Hematopoietic multipotent progenitor cell treated with erythropoietin and hydrocortisone succinate and interleukin-3 and kit ligand, for 4 days (in vitro differentiated cells): ENCODE results near the gene LSAMP.
"Not testable (repeated sequence)": the region's sequence is repeated elsewhere in the genome, so short reads cannot be mapped to it uniquely, and the experiment has no call there.

ENCODE experiments used
- DNase-seq: peaks from one replicate; pipeline ENCODE4 v3.0.0-alpha.2; 2015

LSAMP gene

GRCh38 chr3:115861166-115861733, 584.0 kb downstream of the LSAMP start:
- no peak for DNase-seq

- no peak for DNase-seq
Observed at GRCh38 chr3:115860766-115861165, 584.5 kb downstream of the LSAMP start.

GRCh38 chr3:115859002-115859807, 586.1 kb downstream of the LSAMP start:
- DNase-seq: no peak

- no peak for DNase-seq
Observed at GRCh38 chr3:115857518-115858136, 587.7 kb downstream of the LSAMP start.

GRCh38 chr3:115855911-115856310, 589.4 kb downstream of the LSAMP start:
- DNase-seq: no peak

- no peak for DNase-seq
Observed at GRCh38 chr3:115853104-115853503, 592.2 kb downstream of the LSAMP start.

- no peak for DNase-seq
Observed at GRCh38 chr3:115852278-115852677, 593.0 kb downstream of the LSAMP start.

GRCh38 chr3:115851571-115851970, 593.7 kb downstream of the LSAMP start:
- no peak for DNase-seq

GRCh38 chr3:115848641-115849040, 596.6 kb downstream of the LSAMP start:
- no peak for DNase-seq

GRCh38 chr3:115845986-115846385, 599.3 kb downstream of the LSAMP start:
- DNase-seq: no peak

- not testable (repeated sequence) for DNase-seq
Observed at GRCh38 chr3:115844729-115845128, 600.6 kb downstream of the LSAMP start.

GRCh38 chr3:115843206-115843605, 602.1 kb downstream of the LSAMP start:
- DNase-seq: no peak

GRCh38 chr3:115839246-115839645, 606.0 kb downstream of the LSAMP start:
- DNase-seq: no peak

GRCh38 chr3:115838786-115839185, 606.5 kb downstream of the LSAMP start:
- no peak for DNase-seq

- peak; percentile 64 for DNase-seq
Observed at GRCh38 chr3:115836944-115837343, 608.3 kb downstream of the LSAMP start.

GRCh38 chr3:115835946-115836345, 609.3 kb downstream of the LSAMP start:
- DNase-seq: no peak

- no peak for DNase-seq
Observed at GRCh38 chr3:115834068-115834467, 611.2 kb downstream of the LSAMP start.

GRCh38 chr3:115833074-115833473, 612.2 kb downstream of the LSAMP start:
- DNase-seq: no peak

GRCh38 chr3:115832265-115832664, 613.0 kb downstream of the LSAMP start:
- no peak for DNase-seq

- DNase-seq: no peak
Observed at GRCh38 chr3:115831864-115832263, 613.4 kb downstream of the LSAMP start.

- no peak for DNase-seq
Observed at GRCh38 chr3:115830764-115831395, 614.4 kb downstream of the LSAMP start.

- DNase-seq: peak; percentile 41
Observed at GRCh38 chr3:115828401-115828800, 616.9 kb downstream of the LSAMP start.

GRCh38 chr3:115827495-115827894, 617.8 kb downstream of the LSAMP start:
- no peak for DNase-seq

GRCh38 chr3:115825046-115825445, 620.2 kb downstream of the LSAMP start:
- DNase-seq: no peak
